Large intestine (tissue), 3 donors: ENCODE data around the gene RABAC1. TPM values are rescaled to one million over a fixed set of nuclear protein-coding genes. Genes with fewer than 3 reads are reported as not detected.

Experiments
- DNase-seq, 2 donors: peaks; one replicate each; pipeline versions ENCODE4 v3.0.0 to v3.0.0-alpha.2; 2013
- H3K27ac ChIP-seq: one replicate; pipeline ENCODE4 v1.5.1; 2013; ENCODE audit warnings: low read length
- H3K27me3 ChIP-seq: 2 replicates; pipeline ENCODE4 v1.6.1; 2013; ENCODE audit warnings: low read length; ENCODE audit not compliant: control insufficient read depth, insufficient read depth
- H3K36me3 ChIP-seq: 2 replicates; pipeline ENCODE4 v1.6.1; 2013; ENCODE audit warnings: low read length; ENCODE audit not compliant: control insufficient read depth, insufficient read depth
- H3K4me1 ChIP-seq: one replicate; pipeline ENCODE4 v1.6.1; 2013; ENCODE audit warnings: low read length; ENCODE audit not compliant: control insufficient read depth, insufficient read depth
- H3K4me3 ChIP-seq: one replicate; pipeline ENCODE4 v1.5.1; 2013; ENCODE audit warnings: low read length
- H3K9me3 ChIP-seq: one replicate; pipeline ENCODE4 v1.6.1; 2013; ENCODE audit warnings: mild to moderate bottlenecking, low read depth, low read length, moderate library complexity; ENCODE audit not compliant: control insufficient read depth
- WGBS: methylation state at CpG from one replicate; pipeline ENCODE4 v1.1.5; 2013; ENCODE audit warnings: low lambda C conversion rate; ENCODE audit not compliant: insufficient coverage; 5-methylcytosine and 5-hydroxymethylcytosine counted together
- polyA plus RNA-seq: library from polyadenylated mRNA; unstranded; fragments of 120-200 nt; gene quantifications from one replicate; pipeline ENCODE4 v1.2.1, GENCODE V29; 2013

The RABAC1 gene
- polyA plus RNA-seq, 1 donor, result 82.4 TPM

GRCh38 chr19:41923045-41923788 is 35.9 kb downstream of the RABAC1 start:
- no peak for DNase-seq
- no CpG with 5 or more reads among the region's 6 CpGs for WGBS
- Histone ChIP-seq H3K4me3 (no peak overlapping the region), H3K36me3 (no peaks in the 10 kb centered on the region), H3K9me3 (peaks cover 8% of the 10 kb centered on the region), H3K27me3 (peaks cover 95% of the 10 kb centered on the region), H3K27ac (no peak overlapping the region), H3K4me1 (peaks cover 2% of the 10 kb centered on the region)

DNA sequence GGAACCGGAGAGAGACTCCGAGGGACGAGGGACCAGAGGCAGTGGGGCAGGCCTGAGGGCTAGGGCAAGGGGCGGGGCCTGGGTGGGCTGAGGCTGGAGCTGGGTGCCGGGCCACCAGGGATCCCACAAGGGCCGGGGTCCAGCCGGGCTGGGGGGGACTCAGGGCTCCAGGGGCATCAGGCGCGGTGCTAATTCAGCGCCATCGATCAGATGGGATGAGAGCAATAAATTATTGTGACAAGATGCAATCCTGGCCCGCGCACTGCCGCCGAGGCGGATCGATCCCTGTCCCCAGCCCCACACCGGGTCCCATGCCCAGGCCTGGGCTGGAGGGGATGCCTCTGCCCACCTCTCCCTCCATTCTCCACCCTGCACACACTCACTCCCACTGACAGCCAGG is 36.5 kb downstream of the RABAC1 start:
- no peak for DNase-seq
- Histone ChIP-seq H3K27ac (no peak overlapping the region), H3K4me1 (no peaks in the 10 kb centered on the region), H3K4me3 (no peak overlapping the region), H3K9me3 (peaks cover 10% of the 10 kb centered on the region), H3K36me3 (no peaks in the 10 kb centered on the region), H3K27me3 (peaks cover 95% of the 10 kb centered on the region)
- no CpG with 5 or more reads among the region's 18 CpGs for WGBS

DNA sequence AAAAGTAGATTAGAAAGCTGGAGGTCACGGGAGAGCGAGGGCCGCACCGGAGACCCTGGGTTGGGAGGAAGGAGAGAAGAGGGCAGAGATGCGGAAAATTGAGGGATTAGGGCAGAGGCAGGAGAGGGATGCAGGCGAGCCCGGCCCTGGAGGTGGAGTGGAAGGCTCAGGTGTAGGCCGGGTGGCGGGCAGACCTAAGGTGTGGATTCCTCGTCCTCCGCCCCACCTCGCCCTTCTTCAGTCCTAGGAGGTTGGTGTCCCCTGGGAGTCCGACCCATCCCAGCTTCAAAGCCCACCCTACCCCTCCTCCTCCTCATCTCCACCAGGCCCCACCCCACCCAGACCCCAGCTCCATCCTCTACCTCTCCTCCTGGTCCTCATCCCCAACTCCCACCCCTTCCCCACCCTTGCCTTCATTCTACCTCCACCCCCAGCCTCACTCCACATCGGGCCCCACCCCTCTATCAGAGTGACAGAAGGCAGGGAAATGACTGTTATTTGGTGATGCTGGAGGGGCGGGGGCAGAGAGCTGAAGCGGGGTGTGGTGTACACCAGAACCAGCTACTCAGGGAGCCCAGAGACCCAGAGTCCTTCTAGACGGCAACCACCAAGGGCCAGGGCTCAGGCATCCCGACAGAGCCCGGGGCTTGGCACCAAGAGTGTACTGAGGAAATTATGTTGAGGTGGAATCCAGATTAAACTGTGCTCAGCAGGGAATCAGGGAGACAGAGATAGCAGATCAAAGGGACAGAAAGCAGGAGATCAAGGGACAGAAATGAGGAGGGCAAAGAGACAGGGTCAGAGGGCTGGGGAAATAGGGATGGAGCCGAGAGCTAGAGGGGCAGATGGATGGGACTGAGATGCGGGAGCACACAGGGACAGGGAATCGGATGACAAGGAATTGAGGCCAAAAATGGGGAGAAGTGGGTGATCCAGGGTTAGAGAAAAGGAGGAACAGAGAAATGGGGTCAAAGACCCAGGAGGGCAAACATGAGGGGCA is 37.2 kb downstream of the RABAC1 start:
- Histone ChIP-seq H3K4me1 (no peaks in the 10 kb centered on the region), H3K9me3 (peaks cover 10% of the 10 kb centered on the region), H3K4me3 (no peak overlapping the region), H3K27me3 (peaks cover 95% of the 10 kb centered on the region), H3K36me3 (no peaks in the 10 kb centered on the region), H3K27ac (no peak overlapping the region)
- no peak for DNase-seq
- 0% methylated on average over 1 of the region's 22 CpGs for WGBS

GRCh38 chr19:41920882-41921576 is 38.1 kb downstream of the RABAC1 start:
- 3% methylated on average over 5 of the region's 26 CpGs for WGBS
- peaks cover 10% of the 10 kb centered on the region for H3K9me3 ChIP-seq
- DNase-seq, result no peak
- H3K4me3 ChIP-seq, result no peak overlapping the region
- H3K4me1 ChIP-seq, result no peaks in the 10 kb centered on the region
- H3K27me3 ChIP-seq, result peaks cover 95% of the 10 kb centered on the region
- H3K27ac ChIP-seq, result no peak overlapping the region
- no peaks in the 10 kb centered on the region for H3K36me3 ChIP-seq

- no peaks in the 10 kb centered on the region for H3K36me3 ChIP-seq
- H3K4me1 ChIP-seq, result peaks cover 5% of the 10 kb centered on the region
- no peak overlapping the region for H3K4me3 ChIP-seq
- H3K27me3 ChIP-seq, result peaks cover 95% of the 10 kb centered on the region
- no peak overlapping the region for H3K27ac ChIP-seq
- no peak for DNase-seq
- WGBS, result 100% methylated on average over 1 of the region's 33 CpGs
- H3K9me3 ChIP-seq, result peaks cover 10% of the 10 kb centered on the region
These were observed 39.0 kb downstream of the RABAC1 start for GRCh38 chr19:41919948-41920712.

DNA sequence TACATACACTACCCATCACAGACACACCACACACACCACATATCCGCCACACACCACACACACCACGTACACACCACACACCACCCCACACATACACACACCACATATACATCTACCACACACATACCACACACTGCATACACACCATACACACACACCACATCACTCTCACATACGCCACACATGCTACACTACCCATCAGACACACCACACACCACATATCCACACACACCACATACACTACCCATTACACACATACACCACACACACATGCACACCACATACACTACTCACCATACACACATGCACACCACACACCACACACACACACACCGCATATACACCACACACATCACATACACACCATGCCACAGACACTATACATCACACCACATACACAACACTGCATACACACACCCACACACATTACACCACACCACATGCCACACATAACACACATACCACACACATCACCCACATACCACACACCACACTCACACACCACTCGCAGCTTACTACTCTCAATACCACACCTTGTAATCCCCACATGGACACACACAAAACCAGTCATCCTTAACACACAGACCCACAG is 40.4 kb downstream of the RABAC1 start:
- H3K36me3 ChIP-seq, result no peaks in the 10 kb centered on the region
- no peak overlapping the region for H3K27ac ChIP-seq
- peaks cover 6% of the 10 kb centered on the region for H3K4me1 ChIP-seq
- H3K9me3 ChIP-seq, result peaks cover 10% of the 10 kb centered on the region
- H3K27me3 ChIP-seq, result peaks cover 96% of the 10 kb centered on the region
- no CpG with 5 or more reads among the region's 5 CpGs for WGBS
- no peak for DNase-seq
- no peak overlapping the region for H3K4me3 ChIP-seq

GRCh38 chr19:41918095-41918494 is 41.0 kb downstream of the RABAC1 start:
- peaks cover 6% of the 10 kb centered on the region for H3K4me1 ChIP-seq
- H3K27ac ChIP-seq, result no peak overlapping the region
- H3K9me3 ChIP-seq, result peaks cover 10% of the 10 kb centered on the region
- peaks cover 99% of the 10 kb centered on the region for H3K27me3 ChIP-seq
- H3K36me3 ChIP-seq, result no peaks in the 10 kb centered on the region
- 100% methylated on average over 1 of the region's 6 CpGs for WGBS
- H3K4me3 ChIP-seq, result no peak overlapping the region
- DNase-seq, result no peak

DNA sequence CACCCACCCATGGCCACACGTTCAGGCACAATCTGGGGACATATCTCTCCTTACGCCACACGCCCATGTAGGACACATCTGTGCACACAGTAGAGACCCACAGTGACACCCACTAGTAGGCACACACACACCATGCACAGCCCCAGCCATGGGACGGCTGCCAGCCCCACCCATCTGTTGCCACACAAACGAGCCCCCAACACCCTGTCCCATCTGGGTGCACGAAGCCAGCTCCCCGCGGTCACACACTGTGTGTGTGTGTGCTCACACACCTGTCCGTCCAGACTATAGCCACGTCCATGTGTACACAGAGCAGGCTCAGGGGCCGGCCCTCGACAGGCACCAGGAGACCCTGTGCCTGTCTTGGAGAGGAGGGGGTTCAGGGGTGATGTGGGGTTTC is 41.4 kb downstream of the RABAC1 start:
- Histone ChIP-seq H3K27ac (no peak overlapping the region), H3K4me1 (peaks cover 6% of the 10 kb centered on the region), H3K4me3 (no peak overlapping the region), H3K27me3 (peaks cover 99% of the 10 kb centered on the region), H3K36me3 (no peaks in the 10 kb centered on the region), H3K9me3 (peaks cover 10% of the 10 kb centered on the region)
- no peak for DNase-seq
- no CpG with 5 or more reads among the region's 12 CpGs for WGBS

DNA sequence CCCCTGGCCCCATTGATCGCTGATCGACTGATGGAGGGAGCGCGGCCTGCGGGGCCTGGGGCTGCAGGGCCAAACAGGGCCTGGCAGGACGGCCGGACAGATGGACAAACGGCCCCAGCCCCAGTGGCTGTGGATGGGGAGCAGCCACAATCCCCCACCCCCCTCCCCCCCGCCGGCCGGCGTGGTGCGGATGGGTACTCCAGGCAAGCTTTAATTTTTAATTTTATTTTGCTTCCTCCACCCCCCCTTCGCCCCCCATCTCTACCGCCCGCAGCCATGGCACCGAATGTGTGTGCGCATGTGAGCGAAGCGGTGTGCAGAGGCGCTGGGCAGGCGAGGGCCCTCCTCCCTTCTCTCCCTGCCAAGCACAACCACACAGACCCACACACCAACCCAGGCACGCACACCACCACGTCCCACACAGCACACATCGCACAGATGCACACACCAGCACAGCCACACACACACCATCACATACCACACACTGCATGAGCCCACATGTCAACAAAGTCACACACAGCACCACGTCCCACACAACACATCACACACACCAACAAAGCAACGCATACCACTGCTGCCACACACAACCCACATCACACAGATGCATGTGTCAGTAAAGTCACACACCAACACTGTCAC is 43.2 kb downstream of the RABAC1 start:
- peaks cover 6% of the 10 kb centered on the region for H3K4me1 ChIP-seq
- H3K27me3 ChIP-seq, result peaks cover 99% of the 10 kb centered on the region
- no peak overlapping the region for H3K4me3 ChIP-seq
- H3K36me3 ChIP-seq, result no peaks in the 10 kb centered on the region
- no CpG with 5 or more reads among the region's 27 CpGs for WGBS
- no peak for DNase-seq
- H3K9me3 ChIP-seq, result peaks cover 10% of the 10 kb centered on the region
- H3K27ac ChIP-seq, result no peak overlapping the region
